ENCODE measurements around the gene CD9.

CD9 gene

DNA sequence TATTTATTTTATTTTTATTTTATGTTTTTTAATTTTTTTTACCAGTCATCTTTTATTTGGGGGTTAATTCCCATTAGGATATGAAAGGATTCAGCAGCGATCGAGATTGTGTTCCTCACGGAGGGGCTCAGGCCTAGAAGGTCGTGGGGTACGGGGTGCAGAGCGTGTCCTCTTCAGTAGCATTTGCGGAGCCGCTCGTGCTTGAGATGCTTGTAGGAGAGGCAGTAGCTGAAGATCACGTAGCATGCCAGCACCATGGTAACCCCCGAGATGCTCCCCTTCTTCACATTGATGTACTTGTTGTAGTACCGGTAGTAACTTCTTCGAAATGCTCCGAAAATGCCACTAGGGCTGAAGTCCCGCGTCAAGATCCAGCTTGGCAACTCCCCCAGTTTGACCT lies 69.8 kb downstream of the CD9 start:
- H3K27ac ChIP-seq = no peak overlapping the region
- no peak for TF ChIP-seq CTCF (IDR thresholded peaks at IDR 0.05)
- DNase-seq = no peak
- H3K27me3 ChIP-seq = no peaks in the 10 kb centered on the region
- no peaks in the 10 kb centered on the region for H3K9me3 ChIP-seq
- peaks cover 0 to 22% (median 8%) of the 10 kb centered on the region in 4 donors for H3K4me1 ChIP-seq
- intact Hi-C loops (cut with DNase I; ENCODE audit: low total_unique reads) = no loop called here
- H3K4me3 ChIP-seq = no peak overlapping the region
- no peaks in the 10 kb centered on the region for H3K36me3 ChIP-seq

DNA sequence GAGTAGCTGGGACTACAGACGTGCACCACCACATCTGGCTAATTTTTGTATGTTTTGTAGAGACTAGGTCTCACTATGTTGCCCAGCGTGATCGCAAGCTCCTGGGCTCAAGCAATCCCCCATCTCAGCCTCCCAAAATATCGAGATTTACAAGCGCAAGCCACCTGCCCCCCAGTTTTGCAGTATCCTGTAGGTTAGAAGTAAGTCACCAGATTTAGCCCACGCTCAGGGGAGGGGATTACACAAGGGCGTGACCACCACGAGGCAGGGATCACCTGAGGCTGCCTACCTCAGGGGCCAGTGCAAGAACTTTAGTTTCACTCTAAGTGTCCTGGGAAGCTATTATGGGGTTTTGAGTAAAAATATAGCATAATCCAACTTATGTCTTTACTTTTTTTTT lies 71.1 kb downstream of the CD9 start:
- peaks cover 0 to 22% (median 8%) of the 10 kb centered on the region in 4 donors for H3K4me1 ChIP-seq
- intact Hi-C loops (cut with DNase I; ENCODE audit: low total_unique reads) = no loop called here

DNA sequence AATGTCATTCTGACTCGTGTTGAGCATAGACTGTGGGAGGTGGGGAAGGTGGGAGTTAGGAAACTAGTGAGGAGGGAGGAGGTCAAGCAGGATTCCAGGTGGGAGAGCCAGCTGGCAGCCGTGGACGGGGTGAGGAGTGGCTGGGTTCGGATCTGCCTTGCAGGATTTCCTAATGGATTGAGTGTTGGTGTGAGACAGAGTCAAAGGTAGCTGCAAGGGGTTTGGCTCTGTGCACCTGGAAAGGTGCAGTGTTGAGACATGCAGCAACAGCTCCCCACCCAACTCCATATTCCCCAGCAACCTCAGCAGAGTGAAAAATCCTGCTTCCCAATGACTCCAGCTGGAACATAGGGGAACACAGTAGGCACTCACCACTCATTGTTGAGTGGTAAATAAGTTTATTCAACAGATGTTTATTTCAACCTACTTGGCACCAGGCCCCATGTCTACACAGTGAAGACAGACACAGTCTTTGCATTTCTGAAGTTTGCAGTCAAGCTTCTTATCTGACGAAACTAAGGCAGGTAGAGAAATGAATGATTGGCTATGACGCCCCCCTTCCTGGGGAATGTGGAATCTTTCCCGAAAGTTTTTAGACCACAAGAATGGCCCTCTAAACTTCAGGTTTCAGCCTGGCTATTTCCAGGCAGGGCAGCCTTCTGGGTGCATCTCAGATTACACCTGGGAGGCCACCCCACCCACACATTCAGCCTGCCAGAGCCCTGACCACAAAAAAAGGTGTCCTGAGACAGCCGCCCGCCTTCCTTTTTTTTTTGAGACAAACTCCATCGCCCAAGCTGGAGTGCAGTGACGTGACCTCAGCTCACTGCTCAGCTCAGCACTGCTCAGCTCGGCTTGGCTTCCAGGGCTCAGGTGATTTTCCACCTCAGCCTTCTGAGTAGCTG lies 72.4 kb downstream of the CD9 start:
- no peaks in the 10 kb centered on the region for H3K9me3 ChIP-seq
- H3K4me3 ChIP-seq = no peak overlapping the region
- no peak for TF ChIP-seq CTCF (IDR thresholded peaks at IDR 0.05)
- H3K36me3 ChIP-seq = no peaks in the 10 kb centered on the region
- no peak overlapping the region for H3K27ac ChIP-seq
- no peaks in the 10 kb centered on the region for H3K27me3 ChIP-seq
- no peak for DNase-seq
- H3K4me1 ChIP-seq = peaks cover 0 to 22% (median 8%) of the 10 kb centered on the region in 4 donors
- intact Hi-C loops (cut with DNase I; ENCODE audit: low total_unique reads) = no loop called here

More for the DNA sequence above, 71.1 kb downstream of the CD9 start:
- Histone ChIP-seq H3K9me3 (no peaks in the 10 kb centered on the region), H3K4me3 (no peak overlapping the region), H3K27ac (no peak overlapping the region), H3K27me3 (no peaks in the 10 kb centered on the region), H3K36me3 (no peaks in the 10 kb centered on the region)
- no peak for TF ChIP-seq CTCF (IDR thresholded peaks at IDR 0.05)
- DNase-seq = no peak

DNA sequence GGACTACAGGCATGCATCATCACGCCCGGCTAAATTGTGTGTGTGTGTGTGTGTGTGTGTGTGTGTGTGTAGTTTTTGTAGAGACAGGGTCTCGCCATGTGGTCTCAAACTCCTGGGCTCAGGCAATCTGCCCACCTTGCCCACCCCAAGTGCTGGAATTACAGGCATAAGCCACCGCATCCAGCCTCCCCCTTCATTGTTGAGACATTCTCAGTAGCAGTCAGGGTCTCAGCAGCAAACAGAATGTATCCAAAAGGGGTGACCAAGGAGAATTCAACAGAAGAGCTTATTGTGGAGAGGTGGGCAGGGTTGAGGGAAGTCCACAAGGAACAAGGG lies 73.0 kb downstream of the CD9 start:
- Histone ChIP-seq H3K9me3 (no peaks in the 10 kb centered on the region), H3K27ac (no peak overlapping the region), H3K4me3 (no peak overlapping the region), H3K36me3 (no peaks in the 10 kb centered on the region), H3K4me1 (peaks cover 0 to 25% (median 10%) of the 10 kb centered on the region in 4 donors), H3K27me3 (no peaks in the 10 kb centered on the region)
- no peak for DNase-seq
- no peak for TF ChIP-seq CTCF (IDR thresholded peaks at IDR 0.05)
- intact Hi-C loops (cut with DNase I; ENCODE audit: low total_unique reads) = no loop called here

DNA sequence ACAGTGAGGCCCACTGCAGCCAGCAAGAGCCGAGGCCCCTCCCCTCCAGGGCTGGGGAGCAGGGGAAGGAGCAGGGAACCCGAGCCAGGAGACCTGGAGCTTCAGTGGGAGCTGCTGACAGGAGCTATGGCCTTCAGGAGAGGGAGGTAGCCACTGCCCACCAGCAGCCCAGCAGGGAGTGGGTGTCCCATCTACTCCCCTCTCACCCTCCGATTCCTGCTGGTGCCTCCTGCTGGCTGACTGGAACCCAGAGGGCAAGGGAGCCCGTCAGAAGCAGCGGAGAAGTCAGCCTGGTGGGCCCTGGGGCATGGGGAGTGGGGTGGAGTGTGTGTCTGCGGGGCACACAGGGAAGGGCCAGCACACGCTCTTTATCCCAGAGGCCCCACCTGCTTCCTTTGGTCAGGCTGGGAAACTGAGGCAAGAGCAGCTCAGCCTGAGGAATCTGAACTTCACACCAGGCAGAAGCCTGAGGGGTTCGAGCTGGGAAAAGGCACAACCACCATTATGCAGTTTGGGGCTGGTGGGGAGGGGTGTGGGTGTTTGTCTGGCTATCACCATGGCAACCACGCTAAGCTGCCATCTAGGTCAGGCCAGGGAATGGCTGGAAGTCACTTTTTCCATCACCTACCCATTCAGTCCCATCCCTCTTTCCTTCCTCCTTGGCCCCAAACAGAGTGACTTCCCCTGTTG lies 73.5 kb downstream of the CD9 start:
- Histone ChIP-seq H3K9me3 (no peaks in the 10 kb centered on the region), H3K4me1 (peaks cover 0 to 22% (median 9%) of the 10 kb centered on the region in 4 donors), H3K27me3 (no peaks in the 10 kb centered on the region), H3K4me3 (no peak overlapping the region), H3K36me3 (no peaks in the 10 kb centered on the region), H3K27ac (no peak overlapping the region)
- no peak for TF ChIP-seq CTCF (IDR thresholded peaks at IDR 0.05)
- no peak for DNase-seq
- intact Hi-C loops (cut with DNase I; ENCODE audit: low total_unique reads) = no loop called here

Data from tibial artery (tissue), 4 donors.